GM19328 (cell line): ENCODE measurements around the gene KHNYN.

Experiments
- ATAC-seq: cut with Tn5 transposase; IDR thresholded peaks from one replicate; pipeline ENCODE4 v1.9.1; 2021; ENCODE audit warnings: mild to moderate bottlenecking, moderate library complexity; ENCODE audit not compliant: unreplicated experiment

KHNYN gene

DNA sequence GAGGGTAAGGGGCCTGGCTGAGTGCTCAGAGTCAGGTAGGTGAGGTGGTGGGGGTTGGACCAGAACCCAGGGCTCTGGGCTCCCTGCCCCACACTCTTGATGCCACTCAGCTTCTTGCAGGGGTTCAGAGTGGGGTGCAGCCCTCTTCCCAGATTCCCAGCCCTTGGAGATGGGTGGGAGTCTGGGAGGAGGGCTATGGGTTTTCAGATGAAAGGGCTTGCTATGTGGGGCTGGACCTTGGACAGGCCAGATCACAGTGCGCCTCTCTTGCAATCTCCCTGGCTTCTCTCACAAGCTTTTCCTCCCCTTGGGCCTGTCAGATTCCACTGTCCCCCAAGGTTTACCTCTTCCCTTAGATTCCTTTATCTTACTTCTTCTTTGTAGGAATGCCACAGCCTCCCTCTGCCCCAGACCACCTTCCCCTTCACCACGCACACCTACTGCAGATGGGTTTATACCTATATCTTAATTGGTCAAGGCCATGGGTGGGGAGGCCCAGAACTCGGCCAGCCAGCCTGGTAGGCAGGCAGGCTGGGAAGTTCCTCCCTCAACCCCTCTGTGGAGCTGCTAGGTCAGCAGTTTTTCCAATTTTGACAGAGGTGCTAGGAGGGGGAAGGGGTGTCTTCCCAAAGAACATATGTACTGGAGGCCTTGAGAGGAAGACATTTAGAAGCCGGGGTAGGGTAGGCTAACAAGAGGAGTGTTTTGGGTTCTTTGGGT is 29.6 kb upstream of the KHNYN start:
- no peak for ATAC-seq

DNA sequence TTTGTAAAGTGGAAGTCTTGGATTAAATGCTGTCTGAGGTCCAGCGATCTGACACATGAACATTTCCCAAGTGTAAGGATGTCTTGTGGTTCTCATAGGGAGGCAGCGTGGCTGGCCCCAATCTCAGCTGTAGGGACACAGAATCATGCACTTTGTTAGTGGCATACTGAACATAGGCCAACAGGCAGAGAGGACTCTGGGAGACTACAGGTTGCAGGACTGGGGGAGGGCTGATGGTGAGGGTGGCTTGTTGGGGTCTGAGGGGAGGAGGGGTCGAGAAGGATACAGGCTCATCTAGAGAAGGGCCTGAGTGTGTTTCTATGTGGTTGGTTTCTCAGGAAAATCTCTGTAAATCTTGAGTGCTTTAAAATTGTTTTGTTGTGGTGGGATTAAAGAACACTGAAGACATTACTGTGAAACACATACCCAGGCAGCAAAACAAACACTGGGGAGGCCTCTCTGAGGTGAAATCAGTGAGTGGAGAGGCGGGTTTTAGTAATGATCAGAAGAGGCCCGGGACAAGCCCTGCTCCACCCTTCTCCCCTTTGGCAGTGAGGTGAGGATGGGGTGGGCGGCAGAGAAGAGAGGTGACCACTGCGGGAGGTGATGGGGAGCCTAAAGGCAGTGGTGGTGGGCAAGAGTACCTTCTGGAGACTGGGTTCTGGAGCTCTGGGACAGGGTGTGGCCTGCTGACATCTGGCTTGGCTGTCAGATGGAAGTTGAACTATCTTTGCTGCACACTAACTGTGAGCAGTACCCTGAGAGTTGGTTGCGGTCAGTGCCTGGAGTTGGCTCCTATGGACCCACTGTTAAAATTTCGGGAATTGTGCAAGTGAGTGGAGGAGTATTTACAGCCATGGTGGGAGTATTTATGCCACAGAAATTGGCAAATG is 27.7 kb upstream of the KHNYN start:
- no peak for ATAC-seq

- no peak for ATAC-seq
Measured at GRCh38 chr14:24403294-24403998, 26.3 kb upstream of the KHNYN start.

DNA sequence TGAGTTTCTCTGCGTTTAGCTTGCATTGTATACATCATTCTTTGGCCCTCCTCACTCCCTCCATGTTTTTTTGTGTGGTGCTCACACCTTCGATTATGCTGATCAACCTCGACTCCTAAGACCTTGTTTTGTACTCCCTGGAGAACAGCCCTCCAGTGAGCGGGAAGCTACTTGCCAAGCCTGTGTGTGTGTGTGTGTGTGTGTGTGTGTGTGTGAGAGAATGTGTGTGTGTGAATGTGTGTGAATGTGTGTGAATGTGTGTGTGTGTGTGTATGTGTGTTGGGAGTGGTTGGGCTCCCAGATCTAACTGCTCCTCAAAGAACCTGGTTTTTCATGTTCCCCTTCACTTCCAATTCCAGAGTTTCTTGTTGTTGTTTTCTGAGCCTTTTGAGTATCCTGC is 24.9 kb upstream of the KHNYN start:
- ATAC-seq: no peak

GRCh38 chr14:24406416-24406815 is 23.3 kb upstream of the KHNYN start:
- no peak for ATAC-seq

DNA sequence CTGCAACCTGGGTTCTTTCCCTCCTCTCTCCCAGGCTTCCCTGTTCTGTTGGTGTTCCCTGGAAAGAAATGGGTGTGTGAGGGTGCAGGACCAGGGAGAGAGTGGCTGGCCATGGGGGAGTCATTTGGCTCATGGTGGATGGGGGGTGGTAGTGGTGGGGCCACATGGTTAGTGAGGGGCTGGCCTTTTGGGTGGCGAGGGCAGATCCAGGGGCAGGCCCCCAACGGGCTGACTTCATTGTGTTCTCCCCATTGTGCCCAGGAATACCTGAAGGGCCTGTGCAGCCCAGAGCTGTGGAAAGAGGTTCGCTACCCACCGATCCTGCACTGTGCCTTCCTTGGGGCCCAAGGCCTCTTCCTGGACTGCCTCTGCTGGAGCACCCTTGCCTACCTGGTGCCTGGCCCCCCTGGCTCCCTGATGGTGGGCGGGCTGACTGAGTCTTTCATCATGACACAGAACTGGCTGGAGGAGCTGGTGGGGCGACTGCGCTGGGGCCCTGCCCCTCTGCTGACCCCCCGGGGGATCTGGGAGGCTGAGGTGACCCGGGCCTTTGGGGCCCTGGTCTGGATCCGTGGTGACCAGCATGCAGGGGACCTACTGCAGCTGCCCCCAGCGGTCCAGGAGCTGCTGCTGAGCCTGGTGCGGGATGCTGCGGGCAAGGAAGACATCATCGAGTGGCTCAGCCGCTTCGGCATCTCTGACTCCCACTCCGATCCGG is 22.0 kb upstream of the KHNYN start:
- no peak for ATAC-seq

GRCh38 chr14:24408764-24409163 is 21.0 kb upstream of the KHNYN start:
- ATAC-seq: no peak

DNA sequence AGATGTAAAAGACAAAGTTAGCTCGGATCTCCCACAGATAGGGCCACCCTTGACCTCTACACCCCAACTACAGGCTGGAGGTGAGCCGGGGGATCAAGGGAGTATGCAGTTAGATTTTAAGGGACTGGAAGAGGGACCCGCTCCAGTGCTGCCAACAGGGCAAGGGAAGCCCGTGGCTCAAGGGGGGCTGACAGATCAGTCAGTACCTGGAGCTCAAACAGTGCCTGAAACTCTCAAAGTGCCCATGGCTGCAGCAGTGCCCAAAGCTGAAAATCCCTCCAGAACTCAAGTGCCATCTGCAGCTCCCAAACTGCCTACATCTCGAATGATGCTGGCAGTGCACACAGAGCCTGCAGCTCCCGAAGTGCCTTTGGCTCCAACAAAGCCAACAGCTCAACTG is 20.6 kb upstream of the KHNYN start:
- no peak for ATAC-seq

DNA sequence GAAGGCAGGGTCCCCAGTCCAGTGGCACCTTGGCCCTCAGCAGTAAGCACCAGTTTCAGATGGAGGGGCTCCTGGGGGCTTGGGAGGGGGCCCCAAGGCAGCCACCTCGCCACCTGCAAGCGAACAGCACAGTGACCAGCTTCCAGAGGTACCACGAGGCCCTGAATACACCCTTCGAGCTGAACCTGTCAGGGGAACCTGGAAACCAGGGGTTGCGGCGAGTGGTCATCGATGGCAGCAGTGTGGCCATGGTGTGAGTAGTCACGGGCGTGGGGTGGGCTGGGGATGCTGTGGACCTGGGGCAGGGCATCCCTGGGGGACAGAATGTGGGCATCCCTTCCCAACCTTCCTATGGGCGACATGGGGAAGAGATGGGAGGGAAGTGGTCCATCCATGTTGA is 19.8 kb upstream of the KHNYN start:
- no peak for ATAC-seq

DNA sequence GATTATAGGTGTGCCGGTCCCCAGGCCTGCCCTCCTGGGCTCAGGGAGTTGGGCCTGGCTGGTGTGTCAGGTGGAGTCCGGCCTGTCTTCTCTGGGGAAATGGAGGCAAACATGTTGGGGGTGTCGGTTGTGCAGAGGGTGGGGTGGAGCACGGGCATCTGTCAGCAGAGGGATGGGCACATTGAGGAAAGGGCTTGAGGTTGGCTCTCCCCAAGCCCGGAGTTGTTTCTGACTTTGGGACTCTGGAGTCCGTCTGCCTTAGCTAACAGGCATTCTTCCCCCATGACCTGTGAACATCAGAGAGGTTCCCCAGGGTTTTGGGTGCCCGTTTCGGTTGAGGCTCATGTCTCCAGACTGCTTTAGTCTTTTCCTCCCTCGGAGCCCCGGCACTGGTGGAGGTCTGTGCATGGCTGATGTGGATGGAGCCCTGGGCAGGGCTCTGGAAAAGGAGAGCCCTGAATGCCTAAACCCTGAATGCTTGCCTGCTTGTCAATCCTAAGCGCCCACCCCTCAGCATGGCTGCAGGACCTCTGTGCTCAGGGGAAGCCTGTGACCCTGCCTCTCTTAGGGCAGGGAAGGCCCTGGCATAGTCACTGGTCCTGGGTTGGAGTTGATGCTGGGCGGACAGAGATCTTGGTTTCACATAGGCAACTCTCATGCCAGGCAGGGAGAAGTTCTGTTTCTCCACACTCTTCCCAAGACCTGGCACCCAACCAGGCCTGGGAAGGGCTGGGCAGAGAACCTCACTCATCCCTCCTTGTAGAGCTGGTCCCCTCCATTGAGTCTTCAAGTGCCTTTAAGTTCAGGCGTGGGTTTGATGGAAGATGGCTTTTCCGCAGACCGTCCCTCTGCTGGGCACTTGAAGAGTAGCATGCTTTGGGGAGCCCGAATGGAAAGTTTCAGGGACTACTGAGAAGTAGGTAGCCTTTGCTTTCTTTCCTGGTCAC is 18.0 kb upstream of the KHNYN start:
- no peak for ATAC-seq

- ATAC-seq: no peak
Measured at GRCh38 chr14:24414077-24414476, 15.7 kb upstream of the KHNYN start.

DNA sequence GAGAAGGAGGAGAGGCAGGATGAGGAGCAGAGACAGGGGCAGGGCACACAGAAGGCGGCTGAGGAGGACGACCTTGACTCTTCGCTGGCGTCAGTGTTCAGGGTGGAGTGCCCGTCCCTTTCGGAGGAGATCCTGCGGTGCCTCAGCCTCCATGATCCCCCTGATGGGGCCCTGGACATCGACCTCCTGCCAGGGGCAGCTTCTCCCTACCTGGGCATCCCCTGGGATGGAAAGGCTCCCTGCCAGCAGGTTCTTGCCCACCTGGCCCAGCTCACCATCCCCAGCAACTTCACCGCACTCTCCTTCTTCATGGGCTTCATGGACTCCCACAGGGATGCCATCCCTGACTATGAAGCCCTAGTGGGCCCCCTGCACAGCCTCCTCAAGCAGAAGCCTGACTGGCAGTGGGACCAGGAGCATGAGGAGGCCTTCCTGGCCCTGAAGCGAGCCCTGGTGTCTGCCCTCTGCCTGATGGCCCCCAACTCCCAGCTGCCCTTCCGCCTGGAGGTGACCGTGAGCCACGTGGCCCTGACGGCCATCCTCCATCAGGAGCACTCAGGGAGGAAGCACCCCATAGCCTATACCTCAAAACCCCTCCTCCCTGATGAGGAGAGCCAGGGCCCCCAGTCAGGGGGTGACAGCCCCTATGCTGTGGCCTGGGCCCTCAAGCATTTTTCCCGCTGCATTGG is 14.9 kb upstream of the KHNYN start:
- ATAC-seq: no peak

DNA sequence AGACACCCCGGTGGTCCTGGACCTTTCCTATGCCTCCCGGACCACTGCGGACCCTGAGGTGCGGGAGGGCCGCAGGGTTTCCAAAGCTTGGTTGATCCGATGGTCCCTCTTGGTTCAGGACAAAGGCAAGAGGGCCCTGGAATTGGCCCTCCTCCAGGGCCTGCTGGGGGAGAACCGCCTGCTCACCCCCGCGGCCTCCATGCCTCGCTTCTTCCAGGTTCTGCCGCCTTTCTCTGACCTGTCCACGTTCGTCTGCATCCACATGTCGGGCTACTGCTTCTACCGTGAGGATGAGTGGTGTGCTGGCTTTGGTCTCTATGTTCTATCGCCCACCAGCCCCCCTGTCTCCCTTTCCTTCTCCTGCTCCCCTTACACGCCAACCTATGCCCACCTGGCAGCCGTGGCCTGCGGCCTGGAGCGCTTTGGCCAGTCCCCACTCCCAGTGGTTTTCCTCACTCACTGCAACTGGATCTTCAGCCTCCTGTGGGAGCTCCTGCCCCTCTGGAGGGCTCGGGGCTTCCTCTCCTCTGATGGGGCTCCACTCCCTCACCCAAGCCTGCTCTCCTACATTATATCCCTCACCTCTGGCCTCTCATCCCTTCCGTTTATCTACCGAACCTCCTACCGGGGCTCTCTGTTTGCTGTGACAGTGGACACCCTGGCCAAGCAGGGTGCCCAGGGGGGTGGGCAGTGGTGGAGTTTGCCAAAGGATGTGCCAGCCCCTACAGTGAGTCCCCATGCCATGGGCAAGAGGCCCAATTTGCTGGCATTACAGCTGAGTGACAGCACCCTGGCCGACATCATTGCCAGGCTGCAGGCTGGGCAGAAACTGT is 14.1 kb upstream of the KHNYN start:
- no peak for ATAC-seq

- ATAC-seq: no peak
Measured at GRCh38 chr14:24416254-24416931, 13.4 kb upstream of the KHNYN start.

DNA sequence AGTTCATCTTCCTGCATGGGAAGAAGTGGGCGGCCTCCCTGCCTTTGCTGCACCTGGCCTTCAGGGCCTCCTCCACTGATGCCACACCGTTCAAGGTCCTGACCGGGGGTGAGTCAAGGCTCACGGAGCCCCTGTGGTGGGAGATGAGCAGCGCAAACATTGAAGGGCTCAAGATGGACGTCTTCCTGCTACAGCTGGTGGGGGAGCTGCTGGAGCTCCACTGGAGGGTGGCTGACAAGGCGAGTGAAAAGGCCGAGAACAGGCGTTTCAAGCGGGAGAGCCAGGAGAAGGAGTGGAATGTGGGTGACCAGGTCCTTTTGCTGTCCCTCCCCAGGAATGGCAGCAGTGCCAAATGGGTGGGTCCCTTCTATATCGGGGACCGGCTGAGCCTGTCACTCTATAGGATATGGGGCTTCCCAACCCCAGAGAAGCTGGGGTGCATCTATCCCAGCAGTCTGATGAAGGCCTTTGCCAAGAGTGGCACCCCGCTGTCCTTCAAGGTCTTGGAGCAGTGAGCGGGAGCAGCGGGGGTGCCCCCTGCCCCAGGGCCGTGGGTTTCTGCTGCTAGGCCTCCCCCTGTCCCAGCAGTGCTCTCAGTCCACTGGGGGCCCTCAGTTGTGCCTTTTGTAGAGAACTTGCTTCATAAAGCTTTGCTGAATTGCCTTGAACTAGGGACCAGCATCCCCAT is 12.7 kb upstream of the KHNYN start:
- no peak for ATAC-seq

- ATAC-seq: no peak
Measured at GRCh38 chr14:24417832-24418491, 11.8 kb upstream of the KHNYN start.

- no peak for ATAC-seq
Measured at GRCh38 chr14:24418492-24418873, 11.3 kb upstream of the KHNYN start.
